Measurements from ENCODE around the gene TACR1.

- TF ChIP-seq EZH2 (IDR thresholded peaks at IDR 0.05; ENCODE audit: borderline replicate concordance): no peak
- no peak for TF ChIP-seq CTCF (IDR thresholded peaks at IDR 0.05; ENCODE audit: poor library complexity)
Observed at GRCh38 chr2:75208738-75209137, 9.4 kb upstream of the TACR1 start.
